Parathyroid adenoma (tissue), 2 donors: Measurements from ENCODE around the gene HRC.

ENCODE experiments used
- H2AFZ ChIP-seq: fragments of 300-600 bp; sonication (generic); one replicate; pipeline ENCODE4 v1.7.0; 2017; ENCODE audit warnings: antibody characterized with exemption, mild to moderate bottlenecking
- H3K27ac ChIP-seq: fragments of 300-600 bp; sonication (generic); one replicate; pipeline ENCODE4 v1.7.0; 2017
- H3K27me3 ChIP-seq: fragments of 300-600 bp; sonication (generic); one replicate; pipeline ENCODE4 v1.7.0; 2017; ENCODE audit warnings: low read length; ENCODE audit not compliant: control insufficient read depth, insufficient read depth
- H3K36me3 ChIP-seq: fragments of 300-600 bp; sonication (generic); one replicate; pipeline ENCODE4 v1.7.0; 2017; ENCODE audit warnings: low read length; ENCODE audit not compliant: control insufficient read depth, insufficient read depth
- H3K4me1 ChIP-seq: fragments of 300-600 bp; sonication (generic); one replicate; pipeline ENCODE4 v1.7.0; 2017; ENCODE audit warnings: control low read depth
- H3K4me2 ChIP-seq: fragments of 300-600 bp; sonication (generic); one replicate; pipeline ENCODE4 v1.7.0; 2017; ENCODE audit warnings: low read length
- H3K4me3 ChIP-seq: fragments of 300-600 bp; sonication (generic); one replicate; pipeline ENCODE4 v1.7.0; 2017; ENCODE audit warnings: low read depth, low read length
- H3K79me2 ChIP-seq: fragments of 300-600 bp; sonication (generic); one replicate; pipeline ENCODE4 v1.7.0; 2017; ENCODE audit warnings: control low read depth
- H3K9ac ChIP-seq: fragments of 300-600 bp; sonication (generic); one replicate; pipeline ENCODE4 v1.7.0; 2017; ENCODE audit warnings: mild to moderate bottlenecking
- H3K9me3 ChIP-seq: fragments of 300-600 bp; sonication (generic); one replicate; pipeline ENCODE4 v1.7.0; 2017; ENCODE audit warnings: low read length; ENCODE audit not compliant: control insufficient read depth
- TF ChIP-seq, protein P1 (sequence below): fragments of 300-600 bp; sonication (generic); IDR thresholded peaks from one replicate; pipeline ENCODE4 v1.7.0; 2017; ENCODE audit warnings: antibody characterized with exemption, mild to moderate bottlenecking
- donor health status: primary hyperparathyroidism.

The HRC gene

DNA sequence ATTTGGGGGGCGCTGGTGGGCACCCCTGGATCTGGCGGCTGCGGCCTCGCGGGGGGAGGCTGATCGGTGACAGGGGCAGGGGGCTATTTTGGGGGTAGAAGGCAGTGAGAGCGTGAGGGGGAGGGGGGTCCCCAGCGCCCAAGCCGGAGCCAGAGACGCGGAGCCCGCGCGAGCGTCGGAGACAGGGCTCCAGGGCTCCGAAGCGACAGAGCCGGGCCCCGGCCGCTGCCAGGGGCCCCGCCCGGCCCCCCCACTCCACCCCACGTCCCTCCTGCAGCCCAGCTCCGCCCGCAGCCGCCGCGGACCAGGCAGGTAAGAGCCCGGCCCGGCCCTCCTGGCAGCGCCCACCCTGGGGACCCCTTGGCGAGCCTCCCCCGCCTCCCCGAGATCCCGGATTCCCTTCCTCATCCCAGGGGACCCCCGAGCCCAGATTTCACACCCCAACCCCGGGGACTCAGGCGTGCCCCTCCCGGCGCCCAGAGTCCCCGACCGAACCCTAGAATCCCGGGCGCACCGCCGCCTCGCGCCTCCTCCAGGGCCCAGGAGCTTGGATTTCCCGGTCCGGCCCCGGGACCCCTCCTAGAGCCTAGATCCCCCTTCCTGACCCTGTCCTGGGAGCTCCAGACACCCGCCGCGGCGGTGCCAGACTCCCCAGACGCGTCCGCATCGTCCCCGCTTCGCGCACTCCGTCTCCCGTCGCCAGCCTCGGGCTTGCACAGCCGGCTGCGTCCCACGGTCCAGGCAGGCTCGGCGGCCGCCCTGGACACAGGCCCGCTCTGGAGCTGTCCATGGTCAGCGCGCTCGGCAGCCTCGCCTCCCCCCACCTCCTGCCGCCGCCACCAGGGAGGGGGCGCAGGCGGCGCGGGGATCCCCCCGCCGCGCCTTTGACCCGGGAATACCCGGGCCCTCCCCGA is 35.5 kb downstream of the HRC start, which contains the start of gene PPFIA3:
Gene PPFIA3 (plus strand): TSS at position 134 of the 914 bp plus-strand sequence. CDS start 8,330 bp downstream, outside the sequence.
- Histone ChIP-seq H3K4me3 (peak within 1 kb of the TSS; percentile 91), H3K79me2 (no peaks in the 10 kb centered on the region), H3K9ac (peak within 1 kb of the TSS; percentile 69), H3K4me2 (peak within 1 kb of the TSS; percentile 100), H3K27me3 (no peaks in the 10 kb centered on the region), H2AFZ (peak within 1 kb of the TSS; percentile 95), H3K4me1 (peaks cover 17% of the 10 kb centered on the region), H3K27ac (peak within 1 kb of the TSS; percentile 96), H3K36me3 (no peaks in the 10 kb centered on the region), H3K9me3 (no peaks in the 10 kb centered on the region)
- TF ChIP-seq, protein P1, sequence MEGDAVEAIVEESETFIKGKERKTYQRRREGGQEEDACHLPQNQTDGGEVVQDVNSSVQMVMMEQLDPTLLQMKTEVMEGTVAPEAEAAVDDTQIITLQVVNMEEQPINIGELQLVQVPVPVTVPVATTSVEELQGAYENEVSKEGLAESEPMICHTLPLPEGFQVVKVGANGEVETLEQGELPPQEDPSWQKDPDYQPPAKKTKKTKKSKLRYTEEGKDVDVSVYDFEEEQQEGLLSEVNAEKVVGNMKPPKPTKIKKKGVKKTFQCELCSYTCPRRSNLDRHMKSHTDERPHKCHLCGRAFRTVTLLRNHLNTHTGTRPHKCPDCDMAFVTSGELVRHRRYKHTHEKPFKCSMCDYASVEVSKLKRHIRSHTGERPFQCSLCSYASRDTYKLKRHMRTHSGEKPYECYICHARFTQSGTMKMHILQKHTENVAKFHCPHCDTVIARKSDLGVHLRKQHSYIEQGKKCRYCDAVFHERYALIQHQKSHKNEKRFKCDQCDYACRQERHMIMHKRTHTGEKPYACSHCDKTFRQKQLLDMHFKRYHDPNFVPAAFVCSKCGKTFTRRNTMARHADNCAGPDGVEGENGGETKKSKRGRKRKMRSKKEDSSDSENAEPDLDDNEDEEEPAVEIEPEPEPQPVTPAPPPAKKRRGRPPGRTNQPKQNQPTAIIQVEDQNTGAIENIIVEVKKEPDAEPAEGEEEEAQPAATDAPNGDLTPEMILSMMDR = peak; percentile 5

DNA sequence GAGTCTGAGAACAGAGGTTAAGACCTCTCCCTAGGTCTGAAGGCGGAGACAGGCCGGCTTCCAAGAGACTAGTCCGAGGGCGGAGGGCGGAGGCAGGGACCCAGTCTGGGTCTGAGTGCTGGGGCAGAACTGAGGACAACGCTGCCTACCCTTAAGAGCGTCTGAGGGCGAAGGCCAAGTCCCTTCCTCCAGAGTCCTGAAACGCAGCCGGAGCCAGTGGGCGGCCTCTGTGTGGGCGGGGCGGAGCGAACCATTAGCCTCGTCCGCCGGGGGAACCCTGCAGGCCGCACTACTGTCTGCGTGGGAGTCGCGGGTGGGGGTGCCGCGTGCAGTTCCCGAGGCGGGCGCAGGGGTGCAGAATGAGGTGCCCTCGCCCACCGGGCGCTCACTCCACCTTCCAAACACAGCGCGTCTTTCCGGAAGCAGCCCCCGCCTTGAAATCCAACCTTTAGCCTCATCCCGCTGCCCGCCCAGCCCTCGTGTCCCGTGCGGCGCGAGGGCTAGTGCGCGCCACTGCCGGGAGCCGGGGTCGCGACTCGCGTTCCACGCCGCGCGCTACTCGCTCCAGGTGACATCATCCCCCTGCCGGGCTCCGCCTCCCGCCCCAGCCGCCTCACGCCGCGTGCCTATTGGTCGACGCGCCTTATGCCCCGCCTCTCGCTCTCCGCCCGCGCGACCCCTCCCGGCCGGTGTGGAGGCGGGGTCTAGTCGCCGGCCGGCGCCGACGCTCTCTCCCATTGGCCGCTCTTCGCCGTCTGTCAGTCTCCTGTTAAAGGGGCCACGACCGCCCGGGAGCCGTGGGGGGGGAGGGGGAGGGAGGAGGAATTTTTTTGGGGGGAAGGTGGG is 36.4 kb downstream of the HRC start, which contains the start of gene C19orf73:
Gene C19orf73 (minus strand): TSS at position 579 of the 846 bp plus-strand sequence. CDS start 121 bp downstream, at position 458.
- TF ChIP-seq, protein P1 = no peak
- H3K27ac ChIP-seq = peak within 1 kb of the TSS; percentile 96
- no peaks in the 10 kb centered on the region for H3K36me3 ChIP-seq
- H3K4me2 ChIP-seq = peak within 1 kb of the TSS; percentile 100
- no peaks in the 10 kb centered on the region for H3K9me3 ChIP-seq
- peak within 1 kb of the TSS; percentile 95 for H2AFZ ChIP-seq
- no peaks in the 10 kb centered on the region for H3K79me2 ChIP-seq
- peak within 1 kb of the TSS; percentile 91 for H3K4me3 ChIP-seq
- H3K27me3 ChIP-seq = no peaks in the 10 kb centered on the region
- peaks cover 19% of the 10 kb centered on the region for H3K4me1 ChIP-seq
- H3K9ac ChIP-seq = peak within 1 kb of the TSS; percentile 69

DNA sequence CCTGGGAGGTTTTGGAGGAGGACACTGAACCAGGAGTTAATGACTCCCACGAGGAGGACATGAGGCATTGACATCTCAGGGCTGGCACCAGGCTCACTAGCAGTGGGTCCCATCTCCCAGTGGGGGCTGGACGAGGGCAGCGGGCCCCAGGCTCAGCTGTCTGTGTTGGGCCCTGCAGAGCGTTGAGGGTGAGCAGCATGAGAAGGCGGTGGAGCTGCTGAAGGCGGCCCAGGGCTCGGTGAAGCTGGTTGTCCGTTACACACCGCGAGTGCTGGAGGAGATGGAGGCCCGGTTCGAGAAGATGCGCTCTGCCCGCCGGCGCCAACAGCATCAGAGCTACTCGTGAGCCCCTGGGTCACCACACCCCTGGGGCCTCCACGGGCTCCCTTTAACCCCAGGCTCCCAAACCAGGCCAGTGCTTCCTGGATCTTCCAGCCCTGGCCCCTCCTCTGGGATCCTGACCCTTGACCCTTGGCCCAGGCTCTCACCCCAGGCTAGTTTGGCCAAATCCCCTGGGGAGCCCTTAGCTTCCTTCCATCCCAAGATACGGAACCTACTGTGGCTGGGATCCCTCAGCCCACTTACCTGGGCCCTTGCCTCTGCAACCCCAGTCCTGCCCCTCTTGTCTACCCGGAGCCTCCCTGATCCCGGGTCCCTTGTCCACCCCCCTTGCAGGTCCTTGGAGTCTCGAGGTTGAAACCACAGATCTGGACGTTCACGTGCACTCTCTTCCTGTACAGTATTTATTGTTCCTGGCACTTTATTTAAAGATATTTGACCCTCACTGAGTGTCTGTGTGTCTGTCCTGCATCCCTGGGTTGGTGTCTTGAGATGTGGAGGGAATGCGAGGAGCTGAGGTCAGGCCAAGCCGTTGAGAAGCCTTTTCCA is 37.3 kb downstream of the HRC start:
- Histone ChIP-seq H3K27ac (peak overlapping the region; percentile 96), H3K79me2 (no peaks in the 10 kb centered on the region), H3K27me3 (no peaks in the 10 kb centered on the region), H3K4me2 (peak overlapping the region; percentile 100), H3K4me3 (peak overlapping the region; percentile 91), H3K9ac (no peak overlapping the region), H3K9me3 (no peaks in the 10 kb centered on the region), H3K4me1 (peaks cover 21% of the 10 kb centered on the region), H3K36me3 (no peaks in the 10 kb centered on the region), H2AFZ (peak overlapping the region; percentile 95)
- TF ChIP-seq, protein P1 = no peak

DNA sequence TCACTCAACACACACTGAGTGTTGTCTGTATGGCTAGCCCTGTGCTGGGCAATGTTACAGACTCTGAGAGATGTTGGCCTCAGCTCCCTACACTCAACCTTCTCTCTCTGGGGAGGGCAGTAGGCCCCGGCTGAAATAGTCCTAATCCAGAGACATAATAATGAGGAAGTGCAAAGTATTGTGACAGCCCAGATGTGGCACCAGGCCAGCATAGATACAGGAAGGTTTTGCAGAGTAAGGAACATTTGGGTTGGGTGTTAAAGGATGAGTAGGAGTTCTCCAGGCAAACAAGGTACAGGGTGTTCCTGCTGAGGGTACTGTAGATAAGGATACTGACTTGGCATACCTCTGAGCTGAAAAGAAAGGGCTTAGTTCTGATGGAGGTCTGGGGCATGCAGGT is 38.7 kb downstream of the HRC start:
- Histone ChIP-seq H2AFZ (no peak overlapping the region), H3K79me2 (no peaks in the 10 kb centered on the region), H3K4me3 (no peak overlapping the region), H3K9me3 (no peaks in the 10 kb centered on the region), H3K4me1 (peaks cover 21% of the 10 kb centered on the region), H3K36me3 (no peaks in the 10 kb centered on the region), H3K27me3 (no peaks in the 10 kb centered on the region), H3K9ac (no peak overlapping the region), H3K4me2 (no peak overlapping the region), H3K27ac (no peak overlapping the region)
- TF ChIP-seq, protein P1 = no peak
